Measurements from ENCODE around the gene TLX1. TPM values are rescaled to one million over a fixed set of nuclear protein-coding genes. Genes with fewer than 3 reads are reported as not detected.

Gene TLX1
- total RNA-seq, 4 donors from 2014 or later, result not detected

DNA sequence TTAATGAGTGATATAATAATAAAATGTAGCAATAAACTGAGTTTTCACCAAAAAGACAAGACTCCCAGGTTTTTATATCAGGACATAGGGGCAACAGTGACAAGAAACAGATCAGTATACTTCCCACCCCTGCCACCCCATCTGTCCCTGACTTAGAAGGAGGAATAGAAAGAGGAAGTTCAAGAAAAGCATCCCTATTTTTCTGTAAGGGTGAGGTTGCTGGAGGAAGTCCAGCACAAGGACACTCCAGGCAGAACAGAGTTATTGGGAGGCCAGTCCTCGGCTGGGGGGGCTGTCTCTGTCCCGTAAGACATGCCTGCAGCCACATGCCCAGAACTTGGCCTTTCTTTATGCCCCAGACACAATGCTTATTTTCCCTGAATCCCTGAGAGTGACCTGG is 16.5 kb upstream of the TLX1 start:
- Histone ChIP-seq H3K27ac (no peak overlapping the region), H3K9me3 (no peaks in the 10 kb centered on the region), H3K36me3 (no peaks in the 10 kb centered on the region), H3K27me3 (peaks cover 6 to 13% (median 12%) of the 10 kb centered on the region in 3 donors), H3K4me3 (no peak overlapping the region), H3K4me1 (no peaks in the 10 kb centered on the region)
- in situ Hi-C loops (cut with MboI; ENCODE audit: low sequenced_read_pairs in 4 of 4) (no loop called here), intact Hi-C loops (cut with DNase I; ENCODE audit: low total_unique reads) (no loop called here)
- TF ChIP-seq, protein P1, sequence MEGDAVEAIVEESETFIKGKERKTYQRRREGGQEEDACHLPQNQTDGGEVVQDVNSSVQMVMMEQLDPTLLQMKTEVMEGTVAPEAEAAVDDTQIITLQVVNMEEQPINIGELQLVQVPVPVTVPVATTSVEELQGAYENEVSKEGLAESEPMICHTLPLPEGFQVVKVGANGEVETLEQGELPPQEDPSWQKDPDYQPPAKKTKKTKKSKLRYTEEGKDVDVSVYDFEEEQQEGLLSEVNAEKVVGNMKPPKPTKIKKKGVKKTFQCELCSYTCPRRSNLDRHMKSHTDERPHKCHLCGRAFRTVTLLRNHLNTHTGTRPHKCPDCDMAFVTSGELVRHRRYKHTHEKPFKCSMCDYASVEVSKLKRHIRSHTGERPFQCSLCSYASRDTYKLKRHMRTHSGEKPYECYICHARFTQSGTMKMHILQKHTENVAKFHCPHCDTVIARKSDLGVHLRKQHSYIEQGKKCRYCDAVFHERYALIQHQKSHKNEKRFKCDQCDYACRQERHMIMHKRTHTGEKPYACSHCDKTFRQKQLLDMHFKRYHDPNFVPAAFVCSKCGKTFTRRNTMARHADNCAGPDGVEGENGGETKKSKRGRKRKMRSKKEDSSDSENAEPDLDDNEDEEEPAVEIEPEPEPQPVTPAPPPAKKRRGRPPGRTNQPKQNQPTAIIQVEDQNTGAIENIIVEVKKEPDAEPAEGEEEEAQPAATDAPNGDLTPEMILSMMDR (IDR thresholded peaks at IDR 0.05 in 4 of 5, conservative IDR thresholded peaks at IDR 0.05 in 1 of 5), result no peak
- no peak for TF ChIP-seq POLR2A (IDR thresholded peaks at IDR 0.05)
- no peak for ATAC-seq
- no peak for DNase-seq

DNA sequence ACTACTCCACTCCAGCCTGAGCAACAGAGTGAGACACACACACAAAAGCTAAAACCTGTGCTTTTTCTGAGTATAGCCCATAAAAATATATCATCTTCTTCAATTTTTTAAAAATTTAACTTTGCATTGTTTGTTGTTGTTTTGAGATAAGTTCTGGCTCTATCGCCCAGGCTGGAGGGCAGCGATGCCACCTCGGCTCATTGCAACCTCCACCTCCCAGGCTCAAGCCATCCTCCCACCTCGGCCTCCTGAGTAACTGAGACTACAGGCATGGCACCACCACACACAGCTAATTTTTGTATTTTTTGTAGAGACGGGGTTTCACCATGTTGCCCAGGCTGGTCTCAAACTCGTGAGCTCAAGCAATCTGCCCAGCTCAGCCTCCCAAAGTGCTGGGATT is 14.3 kb upstream of the TLX1 start:
- peaks cover 3 to 10% of the 10 kb centered on the region in 2 donors for H3K4me1 ChIP-seq
- H3K27ac ChIP-seq, result no peak overlapping the region
- in situ Hi-C loops (cut with MboI; ENCODE audit: low sequenced_read_pairs in 4 of 4) (no loop called here), intact Hi-C loops (cut with DNase I; ENCODE audit: low total_unique reads) (no loop called here)
- TF ChIP-seq POLR2A (IDR thresholded peaks at IDR 0.05), result no peak
- TF ChIP-seq, protein P1 (IDR thresholded peaks at IDR 0.05 in 4 of 5, conservative IDR thresholded peaks at IDR 0.05 in 1 of 5), result no peak
- H3K27me3 ChIP-seq, result peaks cover 25 to 34% (median 31%) of the 10 kb centered on the region in 3 donors
- H3K4me3 ChIP-seq, result no peak overlapping the region
- H3K36me3 ChIP-seq, result no peaks in the 10 kb centered on the region
- ATAC-seq (no peak), DNase-seq (no peak)
- H3K9me3 ChIP-seq, result no peaks in the 10 kb centered on the region

DNA sequence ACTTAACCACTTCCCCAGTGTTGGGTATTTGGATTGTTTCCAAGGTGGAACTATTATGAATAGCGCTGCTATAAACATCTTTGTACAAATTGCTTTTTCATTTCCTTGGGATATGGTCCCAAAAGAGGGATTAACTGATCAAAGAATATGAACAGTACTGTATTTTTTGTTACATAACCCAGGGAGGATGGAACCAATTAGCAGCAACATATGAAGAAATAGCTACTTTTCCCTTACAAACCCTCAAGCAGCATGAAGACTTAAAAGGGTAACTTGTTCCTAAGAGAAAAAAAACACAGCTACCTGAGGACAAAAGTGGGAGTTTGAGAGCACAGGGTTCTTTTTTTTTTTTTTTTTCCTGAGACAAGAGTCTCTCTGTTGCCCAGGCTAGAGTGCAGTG is 13.1 kb upstream of the TLX1 start:
- TF ChIP-seq, protein P1 (IDR thresholded peaks at IDR 0.05 in 4 of 5, conservative IDR thresholded peaks at IDR 0.05 in 1 of 5), result no peak
- TF ChIP-seq POLR2A (IDR thresholded peaks at IDR 0.05), result no peak
- in situ Hi-C loops (cut with MboI; ENCODE audit: low sequenced_read_pairs in 4 of 4) (no loop called here), intact Hi-C loops (cut with DNase I; ENCODE audit: low total_unique reads) (no loop called here)
- H3K4me1 ChIP-seq, result peaks cover 4 to 11% of the 10 kb centered on the region in 2 donors
- H3K27me3 ChIP-seq, result peaks cover 33 to 46% (median 44%) of the 10 kb centered on the region in 3 donors
- H3K9me3 ChIP-seq, result no peaks in the 10 kb centered on the region
- DNase-seq, result no peak
- no peak overlapping the region for H3K27ac ChIP-seq
- no peak for ATAC-seq
- H3K4me3 ChIP-seq, result no peak overlapping the region
- no peaks in the 10 kb centered on the region for H3K36me3 ChIP-seq

GRCh38 chr10:101120520-101120883 is 10.6 kb upstream of the TLX1 start:
- DNase-seq, result no peak
- in situ Hi-C loops (cut with MboI; ENCODE audit: low sequenced_read_pairs in 4 of 4), result no loop called here

More at GRCh38 chr10:101120520-101120883, 10.6 kb upstream of the TLX1 start:
- no peaks in the 10 kb centered on the region for H3K9me3 ChIP-seq
- H3K36me3 ChIP-seq, result no peaks in the 10 kb centered on the region
- peak overlapping the region; percentile 54 to 67 (median 58) for H3K4me3 ChIP-seq
- H3K4me1 ChIP-seq, result peaks cover 11 to 16% of the 10 kb centered on the region in 2 donors
- peaks cover 55 to 62% (median 59%) of the 10 kb centered on the region in 3 donors for H3K27me3 ChIP-seq
- TF ChIP-seq, protein P1 (IDR thresholded peaks at IDR 0.05 in 4 of 5, conservative IDR thresholded peaks at IDR 0.05 in 1 of 5), result no peak
- TF ChIP-seq POLR2A (IDR thresholded peaks at IDR 0.05), result no peak
- no peak overlapping the region for H3K27ac ChIP-seq
- intact Hi-C loops (cut with DNase I; ENCODE audit: low total_unique reads), result no loop called here
- no peak for ATAC-seq
